ENCODE results near the gene LRP6. TPM values are rescaled to one million over a fixed set of nuclear protein-coding genes. Genes with fewer than 3 reads are reported as not detected.

The LRP6 gene
- total RNA-seq, 2 donors from 2014 or later = 20.9 to 30.3 TPM

DNA sequence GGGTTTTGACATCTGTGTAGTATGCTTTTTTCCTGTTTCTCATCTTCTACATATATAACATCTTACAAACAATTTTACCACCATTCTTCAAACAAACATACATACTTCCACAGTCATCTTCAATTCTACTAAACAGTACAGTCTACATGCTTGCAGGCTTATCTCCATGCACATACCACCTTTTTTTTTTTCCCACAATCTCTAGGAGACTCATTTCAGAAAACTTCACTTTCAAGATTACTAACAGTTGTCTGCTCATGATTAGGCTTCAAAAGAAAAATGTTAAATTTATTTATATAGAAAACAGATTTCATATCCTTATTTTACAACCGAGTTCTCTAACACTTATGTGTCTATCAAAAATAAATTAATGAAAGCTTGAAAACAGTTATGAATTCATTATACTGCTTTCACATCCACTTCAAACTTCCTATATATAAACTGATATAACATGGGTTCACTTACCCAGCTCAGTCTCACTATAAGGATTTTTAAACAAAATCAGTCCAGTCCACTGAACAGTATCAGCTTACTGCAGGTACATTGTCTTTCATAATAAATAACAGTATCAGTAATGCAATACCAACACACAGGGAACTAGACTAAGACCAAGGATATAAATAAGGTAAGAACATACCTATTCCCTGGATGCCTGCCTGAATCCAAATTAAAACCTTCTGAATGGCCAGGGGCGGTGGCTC is 42.5 kb downstream of the LRP6 start:
- ATAC-seq = no peak
- intact Hi-C loops (cut with DNase I) = no loop called here
- DNase-seq = no peak

DNA sequence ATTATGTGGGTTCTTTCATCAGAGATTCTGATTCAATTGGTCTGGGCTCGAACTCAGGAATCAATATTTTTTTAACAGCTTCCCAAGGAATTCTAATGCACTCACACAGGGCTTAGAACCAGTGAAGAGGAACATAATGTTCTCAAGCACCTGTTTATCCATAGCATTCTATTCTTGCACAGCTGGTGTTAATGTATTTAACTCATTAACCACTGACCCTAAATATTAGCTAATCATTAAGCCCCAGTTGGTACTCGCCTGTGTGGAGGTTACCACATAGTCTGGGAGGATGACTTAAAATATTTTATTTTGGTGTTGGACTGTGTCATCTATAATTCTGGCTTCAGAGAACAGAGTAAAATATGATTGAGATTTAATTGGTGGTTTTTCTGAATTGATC is 45.3 kb downstream of the LRP6 start:
- intact Hi-C loops (cut with DNase I) = no loop called here
- ATAC-seq = no peak
- DNase-seq = no peak

DNA sequence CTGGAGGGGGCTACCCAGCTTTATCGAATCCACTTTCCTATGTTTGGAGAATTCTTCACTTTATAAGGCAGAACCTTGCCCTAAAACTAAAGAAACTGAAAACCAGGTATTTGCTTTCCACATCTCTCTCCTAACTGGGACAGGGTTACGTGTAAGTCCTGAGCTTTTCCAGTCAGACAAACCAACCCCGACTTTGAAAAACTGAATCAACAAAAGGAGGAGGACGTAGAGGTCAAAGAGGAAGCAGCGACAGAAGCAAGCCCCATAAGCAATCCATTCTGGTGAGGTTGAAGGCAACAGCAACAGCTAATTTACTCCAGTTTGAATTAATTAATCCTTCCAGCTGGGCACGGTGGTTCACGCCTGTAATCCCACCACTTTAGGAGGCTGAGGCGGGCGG is 47.2 kb downstream of the LRP6 start:
- ATAC-seq = no peak
- intact Hi-C loops (cut with DNase I) = no loop called here

DNA sequence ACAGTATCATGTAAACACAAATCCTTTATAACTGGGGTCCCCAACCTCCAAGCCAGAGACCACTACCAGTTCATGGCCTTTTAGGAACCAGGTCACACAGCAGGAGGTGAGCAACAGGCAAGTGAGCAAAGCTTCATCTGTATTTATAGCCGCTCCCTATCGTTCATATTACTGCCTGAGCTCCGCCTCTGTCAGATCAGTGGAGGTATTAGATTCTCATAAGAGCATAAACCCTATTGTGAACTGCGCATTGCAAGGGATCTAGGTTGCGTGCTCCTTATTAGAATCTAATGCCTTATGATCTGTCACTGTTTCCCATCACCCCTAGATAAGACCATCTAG is 49.9 kb downstream of the LRP6 start:
- no peak for ATAC-seq
- no peak for DNase-seq
- intact Hi-C loops (cut with DNase I) = no loop called here

More for the DNA sequence above, 47.2 kb downstream of the LRP6 start:
- no peak for DNase-seq

DNA sequence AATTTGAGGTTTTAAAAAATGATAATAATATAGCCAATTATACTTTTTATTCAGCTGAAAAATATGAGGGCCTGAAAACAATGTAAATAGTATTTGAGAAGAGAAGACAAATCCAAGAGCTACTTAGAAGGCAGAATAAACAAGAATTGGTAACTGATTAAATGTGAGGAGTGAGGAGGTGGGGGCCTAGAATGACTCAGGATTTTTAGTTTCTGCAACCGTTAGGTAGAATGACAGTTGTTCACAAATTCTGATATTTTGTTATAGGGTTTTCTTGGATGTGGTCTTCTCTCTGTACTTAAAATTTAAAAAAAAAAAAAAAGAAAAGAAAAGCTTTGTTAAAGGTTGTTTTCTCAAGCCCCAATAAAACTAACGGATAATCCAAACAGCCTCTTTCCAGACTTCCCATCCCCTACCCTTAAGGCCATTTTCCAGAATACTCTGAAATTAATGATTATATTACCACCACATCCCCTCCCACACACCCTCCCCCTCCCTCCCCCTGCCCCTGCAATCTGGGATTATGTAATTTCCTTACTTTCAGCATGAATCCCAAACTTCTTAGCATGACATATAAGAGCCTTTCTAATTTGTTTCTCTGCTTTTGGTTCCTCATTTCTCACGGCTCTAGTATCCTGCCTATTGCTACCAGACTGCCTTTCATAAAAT is 50.4 kb downstream of the LRP6 start:
- ATAC-seq = no peak
- DNase-seq = no peak
- intact Hi-C loops (cut with DNase I) = no loop called here

DNA sequence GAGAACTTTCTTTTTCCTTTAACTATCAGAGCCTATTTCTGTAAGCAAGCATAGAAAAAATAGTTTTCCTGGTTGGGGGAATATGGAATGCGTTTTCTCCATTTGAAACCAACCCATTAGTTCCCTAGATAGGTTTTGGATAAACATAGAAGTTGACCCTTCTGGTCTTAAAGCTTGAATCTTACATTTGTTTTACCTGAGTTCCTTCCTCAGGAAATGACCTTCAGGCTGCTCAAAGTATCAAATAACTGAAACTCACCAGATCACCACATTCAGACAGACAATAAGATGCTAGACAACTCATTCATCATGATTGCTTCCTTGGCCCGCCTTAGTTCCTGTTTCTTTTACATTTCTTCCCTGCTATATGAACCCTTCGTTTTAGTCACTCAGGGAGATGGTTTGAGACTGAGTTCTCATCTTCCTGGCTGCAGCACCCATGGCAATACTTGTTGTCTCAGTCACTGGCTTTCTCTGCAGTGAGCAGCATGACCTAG is 52.2 kb downstream of the LRP6 start:
- intact Hi-C loops (cut with DNase I) = no loop called here
- ATAC-seq = no peak
- DNase-seq = no peak

DNA sequence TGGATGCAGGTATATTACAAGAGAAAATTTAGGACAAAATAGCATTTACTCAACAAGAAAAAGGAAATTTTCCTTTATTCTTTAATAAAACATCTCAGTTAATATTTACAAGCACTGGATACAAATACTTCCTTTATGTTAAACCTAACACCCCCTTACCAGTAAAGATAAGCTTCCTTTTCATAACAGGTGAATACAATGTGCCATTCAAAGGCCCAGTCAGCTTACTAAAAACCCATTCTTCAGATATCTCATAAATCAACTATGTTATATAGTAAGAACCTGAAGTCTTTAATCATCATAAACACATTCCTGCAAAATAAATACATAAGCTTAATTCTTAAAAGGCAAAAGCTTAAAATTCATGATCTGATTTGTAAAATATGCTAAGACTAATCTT is 52.6 kb downstream of the LRP6 start:
- intact Hi-C loops (cut with DNase I) = no loop called here
- no peak for ATAC-seq
- DNase-seq = no peak

DNA sequence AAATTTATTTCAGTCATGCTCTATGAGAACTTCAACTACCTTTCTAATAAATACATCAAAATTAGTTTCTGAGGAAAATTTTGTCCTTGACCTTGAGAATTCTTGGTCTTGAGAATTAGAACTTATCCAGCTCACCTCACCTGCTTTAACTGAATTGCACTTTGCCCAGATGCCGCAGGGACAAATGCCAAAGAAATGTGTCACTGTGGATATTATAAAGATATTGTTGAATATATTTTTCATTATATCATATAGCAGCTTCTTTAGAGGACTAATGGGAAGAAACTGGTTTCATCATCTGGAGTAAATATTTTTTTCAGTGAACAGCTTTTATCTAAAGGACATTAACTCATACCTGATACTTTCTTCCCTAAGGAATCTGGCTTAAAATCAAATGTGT is 54.1 kb downstream of the LRP6 start:
- DNase-seq = no peak
- intact Hi-C loops (cut with DNase I) = no loop called here
- no peak for ATAC-seq

DNA sequence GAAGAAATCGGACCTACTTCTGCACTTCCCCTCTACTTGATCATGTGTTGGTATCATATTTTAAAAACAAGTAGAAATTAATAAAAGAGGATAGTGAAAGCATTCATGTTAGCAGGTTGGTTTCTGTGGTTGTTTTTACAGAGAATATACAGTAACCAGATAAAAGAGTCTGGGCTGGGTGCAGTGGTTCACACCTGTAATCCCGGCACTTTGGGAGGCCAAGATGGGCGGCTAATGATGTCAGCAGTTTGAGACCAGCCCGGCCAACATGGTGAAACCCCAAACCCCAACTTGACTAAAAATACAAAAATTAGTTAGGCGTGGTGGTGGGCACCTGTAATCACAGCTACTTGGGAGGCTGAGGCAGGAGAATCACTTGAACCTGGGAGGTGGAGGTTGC is 55.9 kb downstream of the LRP6 start:
- ATAC-seq = no peak
- intact Hi-C loops (cut with DNase I) = no loop called here
- no peak for DNase-seq

DNA sequence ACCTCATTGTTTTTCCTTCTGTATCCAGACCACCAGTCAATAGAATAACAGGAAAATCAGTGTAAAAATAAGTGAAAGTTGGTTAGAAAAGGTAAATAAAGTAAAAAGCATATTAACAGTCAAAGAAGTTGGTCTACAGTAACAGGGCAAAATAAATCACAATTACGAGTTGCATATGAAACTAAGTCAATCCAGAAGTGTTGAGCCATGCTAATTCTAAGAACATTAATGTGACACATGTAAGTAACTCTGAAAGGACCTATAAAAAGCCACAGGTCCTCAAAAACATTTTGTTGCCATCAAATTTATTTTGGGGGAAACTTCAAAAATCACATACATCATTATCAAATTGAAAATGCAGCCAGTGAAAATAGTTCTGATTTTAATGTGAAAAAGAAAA is 56.4 kb downstream of the LRP6 start:
- intact Hi-C loops (cut with DNase I) = no loop called here
- ATAC-seq (no peak), DNase-seq (no peak)

DNA sequence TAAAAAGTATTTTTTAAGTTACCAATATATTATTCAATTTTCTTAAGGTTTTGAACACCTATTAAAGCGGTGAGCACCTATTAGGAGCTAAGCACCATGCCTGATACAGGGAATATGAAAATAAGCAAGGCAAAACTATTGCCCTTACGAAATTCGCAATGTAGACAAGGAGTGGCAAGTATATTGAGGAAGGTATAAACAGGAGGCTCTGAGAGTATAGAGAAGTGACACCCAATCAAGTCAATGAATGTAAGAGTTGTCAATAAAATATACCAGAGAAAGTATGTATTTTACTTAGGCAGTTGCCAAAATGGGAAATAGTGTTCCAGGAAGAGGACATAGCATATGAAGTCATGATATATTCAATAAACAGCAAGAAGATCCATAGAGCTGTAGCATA is 57.2 kb downstream of the LRP6 start:
- no peak for ATAC-seq
- intact Hi-C loops (cut with DNase I) = loop anchor here in 1 of 2 donors (10.0 kb wide), 1 partner anchor 55 kb away; the partner anchor contains the start of gene LRP6
- no peak for DNase-seq

DNA sequence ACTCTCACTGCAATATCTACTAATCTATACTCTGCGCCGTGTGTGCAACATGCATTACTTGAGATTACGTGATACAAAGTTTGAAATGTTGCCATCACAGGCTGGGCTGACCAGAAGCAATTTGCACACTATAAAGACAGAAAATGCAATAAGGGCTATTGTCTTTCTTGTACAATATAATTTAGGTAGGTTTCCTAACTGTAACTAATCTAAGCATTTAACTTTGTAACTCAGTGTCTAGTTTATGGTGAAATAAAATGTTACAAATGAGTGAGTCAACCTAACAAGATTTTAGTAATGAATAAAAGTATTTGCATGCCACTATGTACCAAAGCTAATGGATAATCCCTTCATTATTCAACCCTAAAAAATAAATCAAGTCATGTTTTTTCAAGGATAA is 57.8 kb downstream of the LRP6 start:
- intact Hi-C loops (cut with DNase I) = loop anchor here in 1 of 2 donors (10.0 kb wide), 1 partner anchor 56 kb away; the partner anchor contains the start of gene LRP6
- no peak for ATAC-seq
- no peak for DNase-seq

DNA sequence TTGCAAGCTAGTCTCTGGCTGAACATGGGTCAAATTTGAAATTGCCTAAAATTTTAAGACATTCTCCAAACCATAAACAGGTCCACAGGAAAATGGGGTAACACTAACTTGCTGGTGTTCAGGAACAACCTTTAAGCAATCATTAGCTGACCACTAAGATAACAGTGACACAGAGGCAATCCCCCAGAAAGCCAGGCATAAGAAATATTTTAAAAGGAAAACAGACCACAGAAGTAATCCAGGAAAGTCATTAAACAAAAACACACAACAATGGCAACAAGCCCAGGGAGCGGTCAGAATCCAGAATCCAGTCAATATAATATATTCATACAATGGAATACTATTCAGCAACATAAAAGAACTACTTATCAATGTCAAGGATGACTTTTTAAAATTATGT is 59.1 kb downstream of the LRP6 start:
- ATAC-seq (no peak), DNase-seq (no peak)
- intact Hi-C loops (cut with DNase I) = loop anchor here in 1 of 2 donors (10.0 kb wide), 1 partner anchor 57 kb away; the partner anchor contains the start of gene LRP6

DNA sequence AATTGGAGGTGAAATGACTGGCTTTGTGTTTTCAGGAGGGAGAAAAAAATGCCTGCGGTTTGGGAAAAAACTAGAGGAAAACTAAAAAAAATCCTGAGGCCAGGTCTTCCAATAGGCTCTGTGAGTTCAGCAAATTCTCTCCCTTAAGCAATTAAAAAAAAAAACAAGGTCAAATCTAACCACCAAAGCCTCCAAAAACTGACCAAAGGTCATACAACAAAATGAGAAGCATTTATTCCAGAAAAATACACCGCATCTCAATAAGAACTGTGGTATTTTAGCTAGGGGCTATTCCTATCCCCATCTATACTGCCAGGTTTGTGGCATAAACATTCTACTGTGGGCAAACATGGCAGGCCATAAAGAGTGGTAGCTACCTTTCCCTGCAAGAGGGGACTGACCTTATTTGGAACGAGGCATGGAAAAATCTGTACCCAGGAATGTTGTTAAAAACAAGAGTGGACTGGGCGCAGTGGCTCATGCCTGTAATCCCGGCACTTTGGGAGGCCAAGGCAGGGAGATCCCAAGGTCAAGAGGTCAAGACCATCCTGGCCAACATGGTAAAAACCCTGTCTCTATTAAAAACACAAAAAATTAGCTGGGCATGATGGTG is 60.0 kb downstream of the LRP6 start:
- DNase-seq = no peak
- no peak for ATAC-seq
- intact Hi-C loops (cut with DNase I) = loop anchor here in 1 of 2 donors (10.0 kb wide), 1 partner anchor 58 kb away; the partner anchor contains the start of gene LRP6

DNA sequence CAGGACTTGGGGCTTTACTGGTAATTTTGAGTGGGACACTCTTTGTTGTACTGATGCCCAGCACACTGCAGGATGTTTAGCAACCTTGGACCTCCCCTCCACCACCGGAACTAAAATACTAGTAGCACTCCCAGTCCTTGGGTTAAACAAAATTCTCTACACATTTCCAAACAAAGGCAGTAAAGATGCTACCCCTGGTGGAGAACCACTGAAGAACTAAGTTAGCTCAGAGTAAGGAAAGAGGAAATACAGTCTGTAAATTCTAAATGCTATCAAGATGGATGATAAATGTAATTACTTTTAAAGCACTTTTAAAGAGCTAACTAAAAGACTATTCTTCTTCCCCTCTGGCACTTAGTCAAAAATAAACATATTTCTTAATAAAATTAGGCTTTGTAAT is 64.1 kb downstream of the LRP6 start:
- ATAC-seq = no peak
- intact Hi-C loops (cut with DNase I) = loop anchor here in 1 of 2 donors (10.0 kb wide), 1 partner anchor 62 kb away; the partner anchor contains the start of gene LRP6
- DNase-seq = no peak

DNA sequence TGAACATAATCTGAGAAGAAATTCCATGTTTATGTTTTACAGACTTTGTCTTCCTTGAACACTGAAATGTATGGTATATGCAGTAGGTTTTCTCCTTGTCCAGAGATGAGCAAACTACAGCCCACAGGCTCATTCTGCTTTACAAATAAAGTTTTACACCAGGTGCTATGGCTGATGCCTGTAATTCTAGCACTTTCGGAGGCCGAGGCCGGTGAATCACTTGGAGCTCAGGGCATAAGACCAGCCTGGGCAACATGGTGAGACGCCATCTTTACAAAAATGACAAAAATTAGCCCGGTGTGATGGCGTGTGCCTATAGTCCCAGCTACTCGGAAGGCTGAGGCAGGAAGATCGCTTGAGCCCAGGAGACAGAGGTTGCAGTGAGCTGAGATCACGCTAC is 64.7 kb downstream of the LRP6 start:
- ATAC-seq = no peak
- DNase-seq = no peak
- intact Hi-C loops (cut with DNase I) = loop anchor here in 1 of 2 donors (10.0 kb wide), 1 partner anchor 63 kb away; the partner anchor contains the start of gene LRP6

DNA sequence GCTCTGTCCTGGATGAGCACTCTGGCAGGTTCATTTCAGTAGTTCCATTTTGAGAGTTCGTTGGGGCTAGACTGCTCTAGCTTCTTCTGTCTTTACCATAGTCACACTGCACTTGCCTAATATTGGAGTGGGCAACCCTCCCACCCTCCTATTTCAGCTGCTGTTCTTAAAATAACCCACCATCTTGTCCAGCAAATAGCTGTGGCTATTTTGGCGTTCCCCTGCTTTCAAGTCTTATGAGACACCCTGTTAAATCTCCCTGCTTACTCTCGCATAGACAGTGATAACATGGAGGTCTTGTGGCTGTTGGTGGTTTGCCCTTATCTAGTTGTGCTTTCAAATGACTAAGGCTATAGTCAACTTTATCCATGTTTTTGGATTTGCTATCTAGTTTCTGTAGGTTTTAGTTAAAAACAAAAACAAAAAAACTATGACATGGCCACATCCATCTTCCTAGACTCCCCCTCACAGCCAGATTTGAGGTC is 65.5 kb downstream of the LRP6 start:
- intact Hi-C loops (cut with DNase I) = loop anchor here in 1 of 2 donors (10.0 kb wide), 1 partner anchor 63 kb away; the partner anchor contains the start of gene LRP6
- peak; percentile 78 to 84 for ATAC-seq

DNA sequence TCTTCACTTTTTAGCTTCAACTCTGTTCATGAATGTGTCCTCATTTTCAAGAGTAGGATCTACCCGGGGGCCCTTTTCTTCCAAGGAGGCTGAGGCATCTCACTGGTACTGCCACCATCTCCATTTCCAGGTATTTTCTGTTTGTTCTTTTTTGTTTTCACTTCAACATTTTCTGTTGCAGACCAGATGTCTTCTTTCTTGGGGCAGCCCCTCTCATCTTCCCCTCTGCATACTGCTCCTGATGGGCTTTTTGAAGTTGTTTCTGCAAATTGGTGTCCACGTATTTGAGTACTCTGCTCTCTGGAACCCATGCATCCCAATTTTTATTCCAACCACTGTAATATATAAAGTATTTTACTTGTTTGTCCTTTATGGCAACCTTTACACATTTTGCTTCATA is 66.5 kb downstream of the LRP6 start:
- ATAC-seq = no peak
- DNase-seq = no peak
- intact Hi-C loops (cut with DNase I) = loop anchor here in 1 of 2 donors (10.0 kb wide), 1 partner anchor 64 kb away; the partner anchor contains the start of gene LRP6

More for the DNA sequence above, 65.5 kb downstream of the LRP6 start:
- no peak for DNase-seq

DNA sequence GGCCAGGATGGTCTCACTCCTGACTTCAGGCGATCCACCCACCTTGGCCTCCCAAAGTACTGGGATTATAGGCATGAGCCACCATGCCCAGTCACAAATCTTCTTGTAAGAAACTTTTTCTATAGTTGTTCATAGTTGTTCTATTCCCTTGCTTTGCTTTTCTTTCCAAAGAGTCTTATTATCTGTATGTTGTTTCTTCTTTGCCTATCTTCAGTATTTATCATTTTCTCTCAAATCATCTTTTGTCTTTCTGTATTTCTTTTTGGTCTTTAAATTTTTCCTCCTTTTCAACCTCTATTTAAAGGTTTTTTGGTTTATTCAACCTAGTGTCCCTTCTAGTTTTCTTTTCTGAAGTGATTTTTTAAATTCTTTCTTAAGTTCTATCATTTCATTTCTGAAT is 68.7 kb downstream of the LRP6 start:
- ATAC-seq (no peak), DNase-seq (no peak)
- intact Hi-C loops (cut with DNase I) = no loop called here

DNA sequence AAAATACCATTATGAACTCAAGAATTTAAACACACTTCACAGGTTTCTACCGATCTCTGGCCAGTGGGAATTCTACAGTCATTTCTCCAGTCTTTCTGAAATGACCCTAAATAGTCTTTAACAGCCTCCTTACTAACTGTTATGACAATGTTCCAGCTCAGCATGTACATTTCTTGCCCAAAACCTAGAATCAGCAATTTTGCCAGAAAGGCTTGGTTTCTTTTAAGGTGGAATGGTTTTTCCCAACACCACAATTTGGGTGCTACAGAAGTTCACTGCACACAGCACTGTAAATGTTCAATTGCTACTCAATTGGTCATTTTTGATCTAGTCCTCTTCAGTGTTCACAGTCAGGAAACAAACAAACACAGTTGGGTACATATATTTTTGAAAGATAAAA is 69.7 kb downstream of the LRP6 start:
- no peak for DNase-seq
- no peak for ATAC-seq
- intact Hi-C loops (cut with DNase I) = no loop called here

All from left cardiac atrium (tissue), 4 donors.